ENCODE data around the gene SLC11A2.

SLC11A2 gene

GRCh38 chr12:50988051-50988450, 38.1 kb downstream of the SLC11A2 start:
- no peak for TF ChIP-seq CTCF (IDR thresholded peaks at IDR 0.05; ENCODE audit: insufficient read depth, low read depth, low read length, missing control alignments)
- no peak overlapping the region for H3K4me3 ChIP-seq (ENCODE audit: low read length)
- no peak for DNase-seq (ENCODE audit: low read depth)

GRCh38 chr12:50986966-50987737, 39.0 kb downstream of the SLC11A2 start:
- peak; percentile 77 for TF ChIP-seq CTCF (IDR thresholded peaks at IDR 0.05; ENCODE audit: insufficient read depth, low read depth, low read length, missing control alignments)
- no peak overlapping the region for H3K4me3 ChIP-seq (ENCODE audit: low read length)
- DNase-seq (ENCODE audit: low read depth): peak; percentile 62

GRCh38 chr12:50985322-50985721, 40.9 kb downstream of the SLC11A2 start:
- no peak for TF ChIP-seq CTCF (IDR thresholded peaks at IDR 0.05; ENCODE audit: insufficient read depth, low read depth, low read length, missing control alignments)
- H3K4me3 ChIP-seq (ENCODE audit: low read length): no peak overlapping the region
- DNase-seq (ENCODE audit: low read depth): peak; percentile 76

GRCh38 chr12:50984586-50985298, 41.4 kb downstream of the SLC11A2 start:
- H3K4me3 ChIP-seq (ENCODE audit: low read length): no peak overlapping the region
- DNase-seq (ENCODE audit: low read depth): peak; percentile 34
- TF ChIP-seq CTCF (IDR thresholded peaks at IDR 0.05; ENCODE audit: insufficient read depth, low read depth, low read length, missing control alignments): no peak

GRCh38 chr12:50981319-50982239, 44.6 kb downstream of the SLC11A2 start:
- DNase-seq (ENCODE audit: low read depth): peak; percentile 39
- TF ChIP-seq CTCF (IDR thresholded peaks at IDR 0.05; ENCODE audit: insufficient read depth, low read depth, low read length, missing control alignments): no peak
- no peak overlapping the region for H3K4me3 ChIP-seq (ENCODE audit: low read length)

- TF ChIP-seq CTCF (IDR thresholded peaks at IDR 0.05; ENCODE audit: insufficient read depth, low read depth, low read length, missing control alignments): no peak
- no peak for DNase-seq (ENCODE audit: low read depth)
- no peak overlapping the region for H3K4me3 ChIP-seq (ENCODE audit: low read length)
Observed at GRCh38 chr12:50980545-50980944, 45.6 kb downstream of the SLC11A2 start.

All from epithelial cell of esophagus (primary cell).